Uterus (tissue), 4 donors: ENCODE data around the gene MRPL21. TPM values are rescaled to one million over a fixed set of nuclear protein-coding genes. Genes with fewer than 3 reads are reported as not detected.

Experiments
- DNase-seq, 2 donors: peaks; one replicate each; pipeline ENCODE4 v3.0.0-alpha.2; 2019 to 2020
- H3K27ac ChIP-seq, 2 donors: fragments of 200-600 bp; sonication (generic); 1 replicate in 1 of 2; 2 replicates in 1 of 2; pipeline ENCODE4 v1.5.1; 2016 to 2018
- H3K27me3 ChIP-seq, 2 donors: fragments of 200-600 bp; sonication (generic); one replicate each; pipeline ENCODE4 v1.5.1; 2018 to 2019; ENCODE audit warnings: control low read depth in 1 of 2
- H3K36me3 ChIP-seq, 2 donors: fragments of 200-600 bp; sonication (generic); one replicate each; pipeline ENCODE4 v1.5.1; 2019; ENCODE audit warnings: control low read depth in 1 of 2
- H3K4me1 ChIP-seq, 2 donors: fragments of 200-600 bp; sonication (generic); one replicate each; pipeline ENCODE4 v1.5.1; 2018 to 2019; ENCODE audit warnings: control low read depth in 1 of 2
- H3K4me3 ChIP-seq, 2 donors: fragments of 200-600 bp; sonication (generic); 1 replicate in 1 of 2; 2 replicates in 1 of 2; pipeline ENCODE4 v1.5.1; 2018 to 2019; ENCODE audit warnings: mild to moderate bottlenecking in 1 of 2
- H3K9me3 ChIP-seq, 2 donors: fragments of 200-600 bp; sonication (generic); one replicate each; pipeline ENCODE4 v1.5.1; 2019; ENCODE audit warnings: control low read depth in 1 of 2
- CTCF ChIP-seq, 4 experiments: fragments of 200-600 bp in 2 of 4; fragments of 450-650 bp in 2 of 4; sonication (generic) in 2 of 4; IDR thresholded peaks; one replicate each; pipeline ENCODE4 v1.5.1; 2016 to 2019; ENCODE audit warnings: antibody characterized with exemption in 4 of 4, mild to moderate bottlenecking in 2 of 4, moderate library complexity in 1 of 4
- POLR2A ChIP-seq, 2 donors: fragments of 450-650 bp; IDR thresholded peaks; one replicate each; pipeline ENCODE4 v1.6.1; 2016; ENCODE audit warnings: antibody characterized with exemption in 2 of 2, mild to moderate bottlenecking in 1 of 2, moderate library complexity in 1 of 2
- intact Hi-C: fragments of 100-400 bp; cut with DNase I; formaldehyde crosslinking; loops from one replicate; pipeline ENCODE4 v1.15.1; 2023; ENCODE audit warnings: low total_unique reads
- total RNA-seq, 4 donors: library from RNA; depleted of rRNA in 3 of 4; stranded (reverse); fragments of >200 nt in 3 of 4; gene quantifications; one replicate each; pipeline versions ENCODE4 v1.1.0 to v1.2.4, GENCODE V29; 2014 to 2023
- donor health status: DM: yes; HTN: yes; CAD: no.

Gene MRPL21
- total RNA-seq, 4 donors from 2014 or later: 29.2 to 52.7 (median 36.9) TPM

GRCh38 chr11:68934666-68935065 is 31.0 kb upstream of the MRPL21 start:
- Histone ChIP-seq H3K4me1 (no peaks in the 10 kb centered on the region), H3K9me3 (no peaks in the 10 kb centered on the region), H3K27me3 (no peaks in the 10 kb centered on the region), H3K4me3 (no peak overlapping the region), H3K36me3 (no peaks in the 10 kb centered on the region), H3K27ac (peak overlapping the region in 1 of 2 donors; percentile 67)
- no peak for TF ChIP-seq CTCF (IDR thresholded peaks at IDR 0.05)
- no peak for TF ChIP-seq POLR2A (IDR thresholded peaks at IDR 0.05)
- intact Hi-C loops: no loop called here
- no peak for DNase-seq

DNA sequence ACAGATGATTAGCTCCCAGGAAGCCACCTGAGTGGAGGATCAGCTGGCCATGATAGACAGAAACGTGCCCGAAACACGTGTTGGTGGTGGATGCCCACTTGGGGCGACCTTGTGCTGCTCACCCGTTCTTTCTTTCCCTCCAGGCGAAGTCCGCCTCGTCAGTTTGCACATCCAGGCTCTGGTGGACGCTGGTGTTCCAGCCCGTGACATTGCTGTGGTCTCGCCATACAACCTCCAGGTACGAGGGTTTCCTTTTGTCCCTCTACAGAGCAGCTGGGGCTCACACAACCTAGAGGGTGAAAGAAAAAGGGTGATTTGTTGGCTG is 30.7 kb upstream of the MRPL21 start:
- no peaks in the 10 kb centered on the region for H3K9me3 ChIP-seq
- H3K27me3 ChIP-seq: no peaks in the 10 kb centered on the region
- peak overlapping the region in 1 of 2 donors; percentile 67 for H3K27ac ChIP-seq
- no peak for DNase-seq
- H3K4me3 ChIP-seq: no peak overlapping the region
- H3K4me1 ChIP-seq: no peaks in the 10 kb centered on the region
- H3K36me3 ChIP-seq: no peaks in the 10 kb centered on the region
- TF ChIP-seq POLR2A (IDR thresholded peaks at IDR 0.05) (no peak), CTCF (IDR thresholded peaks at IDR 0.05) (no peak)
- intact Hi-C loops: no loop called here

- Histone ChIP-seq H3K27me3 (no peaks in the 10 kb centered on the region), H3K9me3 (no peaks in the 10 kb centered on the region), H3K4me1 (no peaks in the 10 kb centered on the region), H3K36me3 (no peaks in the 10 kb centered on the region), H3K4me3 (no peak overlapping the region), H3K27ac (peak overlapping the region; percentile 1 to 67)
- no peak for DNase-seq
- TF ChIP-seq POLR2A (IDR thresholded peaks at IDR 0.05) (no peak), CTCF (IDR thresholded peaks at IDR 0.05) (no peak)
- intact Hi-C loops: no loop called here
Measured at GRCh38 chr11:68933605-68934320, 30.1 kb upstream of the MRPL21 start.

- Histone ChIP-seq H3K9me3 (no peaks in the 10 kb centered on the region), H3K4me3 (no peak overlapping the region), H3K36me3 (no peaks in the 10 kb centered on the region), H3K27ac (peak overlapping the region; percentile 1 to 67), H3K27me3 (no peaks in the 10 kb centered on the region), H3K4me1 (no peaks in the 10 kb centered on the region)
- no peak for DNase-seq
- TF ChIP-seq CTCF (IDR thresholded peaks at IDR 0.05) (no peak), POLR2A (IDR thresholded peaks at IDR 0.05) (no peak)
- intact Hi-C loops: no loop called here
Measured at GRCh38 chr11:68932933-68933577, 29.4 kb upstream of the MRPL21 start.

GRCh38 chr11:68932358-68932757 is 28.7 kb upstream of the MRPL21 start:
- Histone ChIP-seq H3K9me3 (no peaks in the 10 kb centered on the region), H3K36me3 (no peaks in the 10 kb centered on the region), H3K27ac (no peak overlapping the region), H3K27me3 (no peaks in the 10 kb centered on the region), H3K4me3 (no peak overlapping the region), H3K4me1 (no peaks in the 10 kb centered on the region)
- TF ChIP-seq CTCF (IDR thresholded peaks at IDR 0.05): no peak
- no peak for TF ChIP-seq POLR2A (IDR thresholded peaks at IDR 0.05)
- DNase-seq: no peak
- intact Hi-C loops: no loop called here
